NCI-H2196 treated with DMSO at 0.1 percent for 48 hours (cell line): Measurements from ENCODE around the gene CENPX.
"Not testable (repeated sequence)": the region's sequence is repeated elsewhere in the genome, so short reads cannot be mapped to it uniquely, and the experiment has no call there.

Source experiments
- DNase-seq: peaks from one replicate; lab custom pipeline; 2025; ENCODE audit not compliant: unreplicated experiment; lab: John Stamatoyannopoulos, UW

CENPX gene

DNA sequence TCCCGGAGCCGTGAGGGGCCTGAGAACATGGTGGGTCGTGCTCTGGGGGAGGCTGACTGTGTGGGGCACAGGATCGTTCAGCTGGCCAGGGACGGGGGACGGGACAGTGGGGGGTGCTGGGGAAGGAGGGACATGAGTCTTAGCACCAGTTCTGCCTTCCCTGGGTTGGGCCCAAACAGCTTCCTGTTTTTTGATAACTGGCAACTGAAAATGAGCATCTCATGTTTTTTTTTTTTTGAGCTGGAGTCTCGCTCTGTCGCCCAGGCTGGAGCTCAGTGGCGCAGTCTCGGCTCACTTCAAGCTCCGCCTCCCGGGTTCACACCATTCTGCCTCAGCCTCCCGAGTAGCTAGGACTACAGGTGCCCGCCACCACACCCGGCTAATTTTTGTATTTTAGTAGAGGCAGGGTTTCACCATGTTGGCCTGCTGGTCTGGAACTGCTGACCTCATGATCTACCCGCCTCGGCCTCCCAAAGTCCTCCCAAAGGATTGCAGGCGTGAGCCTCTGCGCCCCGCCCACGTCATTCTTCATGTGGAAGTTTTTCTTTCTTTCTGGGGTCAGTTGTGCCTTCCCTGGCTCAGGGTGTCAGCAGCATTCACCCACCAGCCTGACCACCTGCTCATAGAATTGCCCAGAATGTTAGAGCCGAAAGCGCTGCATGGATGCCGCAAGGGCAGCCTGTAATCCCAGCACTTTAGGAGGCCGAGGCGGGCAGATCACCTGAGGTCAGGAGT lies 38.9 kb downstream of the CENPX start:
- no peak for DNase-seq

DNA sequence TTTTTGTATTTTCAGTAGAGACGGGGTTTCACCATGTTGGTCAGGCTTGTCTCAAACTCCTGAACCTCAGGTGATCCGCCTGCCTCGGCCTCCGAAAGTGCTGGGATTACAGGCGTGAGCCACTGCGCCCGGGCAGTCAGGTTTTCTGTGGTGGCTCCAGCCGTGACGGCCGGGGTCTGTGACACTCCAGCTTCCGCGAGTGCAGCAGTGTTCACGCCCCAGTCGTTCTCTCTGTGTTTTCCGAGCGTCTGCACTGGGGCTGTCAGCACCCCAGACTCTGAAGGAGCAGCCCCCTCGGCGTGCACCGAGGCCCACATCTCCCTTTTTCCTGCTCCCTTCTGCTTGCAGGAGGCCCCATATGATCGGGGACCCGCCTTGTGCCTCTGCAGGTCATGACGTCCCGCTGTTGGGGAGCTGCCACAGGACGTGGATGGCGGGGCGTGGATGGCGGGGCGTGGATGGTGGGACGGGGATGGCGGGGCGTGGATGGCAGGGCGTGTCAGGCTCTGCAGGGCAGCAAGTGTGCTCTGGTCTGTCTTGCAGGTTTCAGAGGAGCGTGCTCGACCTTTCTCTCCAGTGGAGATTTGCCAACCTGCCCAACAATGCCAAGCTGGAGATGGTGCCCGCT lies 39.6 kb downstream of the CENPX start:
- DNase-seq: no peak

- DNase-seq: not testable (repeated sequence)
Observed at GRCh38 chr17:81981511-81981910, 41.2 kb downstream of the CENPX start.

- no peak for DNase-seq
Observed at GRCh38 chr17:81980707-81981343, 41.9 kb downstream of the CENPX start.

GRCh38 chr17:81980122-81980521 lies 42.6 kb downstream of the CENPX start:
- no peak for DNase-seq

DNA sequence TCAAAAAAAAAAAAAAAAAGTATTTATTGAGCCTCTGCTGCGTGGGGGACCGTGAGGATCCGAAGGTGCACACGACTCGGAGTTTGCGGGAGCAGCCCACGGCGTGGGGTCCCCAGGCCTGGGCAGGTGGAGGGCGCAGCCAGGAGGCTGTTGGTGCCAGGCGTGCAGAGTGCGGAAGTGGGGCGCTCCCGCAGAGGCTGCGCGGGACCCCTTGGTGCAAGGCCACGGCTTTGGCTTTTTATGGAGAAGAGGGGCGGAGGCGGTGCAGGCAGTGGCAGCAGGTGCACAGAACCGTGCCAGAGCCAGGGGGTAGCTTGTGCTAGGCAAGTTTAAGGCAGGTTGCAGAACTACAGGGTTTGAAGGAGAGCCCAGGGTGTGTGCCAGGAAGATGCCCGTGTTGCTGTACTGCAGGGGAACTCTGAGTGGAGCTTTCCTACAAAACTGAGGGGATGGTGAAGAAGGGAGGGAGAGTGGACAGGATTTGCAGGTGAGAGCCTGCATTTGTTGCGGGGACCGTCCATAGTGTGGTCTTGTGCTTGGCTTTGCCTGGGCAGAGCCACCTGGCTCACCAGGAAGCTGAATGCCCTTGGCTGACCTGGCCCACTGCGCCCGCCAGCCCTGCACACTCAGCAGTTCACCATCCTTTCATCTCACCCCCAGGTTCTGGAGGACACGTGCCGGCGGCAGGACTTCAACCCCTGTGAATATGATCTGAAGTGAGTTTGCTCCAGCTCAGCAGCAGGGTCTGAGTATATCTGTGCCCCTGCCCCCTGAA lies 44.0 kb downstream of the CENPX start:
- DNase-seq: no peak

DNA sequence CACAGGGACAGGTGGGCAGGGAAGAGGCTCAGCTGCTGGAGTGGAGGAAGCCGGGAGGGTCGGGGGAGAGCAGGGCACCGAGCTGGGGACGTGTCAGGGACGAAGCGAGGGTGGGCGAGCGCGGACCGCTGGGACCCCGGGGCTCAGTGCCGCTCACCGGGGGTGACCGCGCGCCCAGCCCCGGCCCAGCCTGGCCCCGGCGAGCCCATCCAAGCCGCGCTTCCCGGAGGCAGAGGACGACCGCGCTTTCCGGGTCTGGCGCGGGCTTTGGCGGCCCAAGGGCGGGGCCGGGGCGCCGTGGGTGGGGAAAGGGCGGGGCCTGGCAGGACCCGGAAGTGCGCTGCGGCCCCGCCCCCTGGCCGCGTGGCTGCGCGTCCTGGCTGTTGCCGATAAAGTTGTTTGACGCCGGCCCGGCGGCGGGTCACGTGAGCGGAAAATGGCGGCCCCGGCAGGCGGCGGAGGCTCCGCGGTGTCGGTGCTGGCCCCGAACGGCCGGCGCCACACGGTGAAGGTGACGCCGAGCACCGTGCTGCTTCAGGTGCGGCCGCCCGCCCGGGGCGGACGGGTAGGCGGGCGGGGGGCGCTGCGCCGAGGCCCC lies 45.4 kb downstream of the CENPX start, which contains the start of gene ASPSCR1:
ASPSCR1 (plus strand) TSS at position 419 of the 598 bp plus-strand sequence; CDS start at position 437, 18 bp downstream.
- DNase-seq: peak; percentile 93

DNA sequence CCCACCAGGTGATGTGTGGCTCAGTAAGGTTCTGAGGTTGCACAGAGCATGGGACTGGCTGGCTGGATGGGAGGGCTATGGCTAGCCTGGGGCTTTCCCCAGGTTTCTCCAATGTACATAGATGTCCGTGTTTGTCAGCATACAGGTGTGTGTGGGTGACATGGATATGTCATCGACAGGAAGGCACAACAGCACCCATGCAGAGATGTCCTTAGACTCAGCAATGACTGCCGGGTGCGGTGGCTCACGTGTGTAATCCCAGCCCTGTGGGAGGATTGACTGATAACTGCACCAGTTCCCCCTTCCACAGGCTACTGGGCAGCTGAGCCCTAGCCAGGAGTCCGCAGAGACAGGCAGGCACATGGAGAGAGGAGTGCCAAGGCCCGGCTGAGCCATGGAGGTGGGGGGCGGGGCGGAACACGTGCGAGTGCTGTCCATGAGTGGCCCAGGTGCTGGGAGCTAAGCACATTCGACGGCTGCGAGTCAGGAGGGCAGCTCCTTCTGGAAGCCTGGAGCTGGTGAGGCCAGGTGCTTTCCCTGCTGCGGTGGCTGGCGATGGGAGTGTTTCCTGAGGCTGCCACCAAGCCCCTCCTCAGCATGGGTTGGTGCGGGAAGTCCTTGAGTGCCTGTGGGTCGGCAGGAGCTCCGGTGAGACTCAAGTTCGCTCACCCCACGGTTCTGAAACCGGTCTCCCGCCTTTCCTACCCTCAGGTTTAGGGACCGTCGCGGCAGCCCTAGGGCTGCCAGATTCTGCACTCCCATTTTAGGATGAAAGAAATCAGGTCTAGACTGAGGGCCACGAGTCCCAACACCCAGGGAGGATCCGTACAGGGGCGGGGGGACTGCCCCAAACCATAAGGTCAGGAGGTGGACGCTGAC lies 46.1 kb downstream of the CENPX start:
- peak; percentile 94 for DNase-seq

- DNase-seq: no peak
Observed at GRCh38 chr17:81973432-81973831, 49.2 kb downstream of the CENPX start.

GRCh38 chr17:81968850-81969812 lies 53.5 kb downstream of the CENPX start:
- no peak for DNase-seq
